Measurements from ENCODE around the gene NCAM1. TPM values are rescaled to one million over a fixed set of nuclear protein-coding genes. Genes with fewer than 3 reads are reported as not detected.

Gene NCAM1
- total and polyA plus RNA-seq, 9 of the 15 experiments (the other 6 are each of a cell fraction or from before 2014, with no cell fraction given): 0.09 to 0.23 TPM; not detected in 7

GRCh38 chr11:113168354-113169342 is 207.4 kb downstream of the NCAM1 start:
- H3K4me2 ChIP-seq (ENCODE audit: insufficient read depth, low read length): no peak overlapping the region
- H2AFZ ChIP-seq (ENCODE audit: low read depth, low read length): no peak overlapping the region
- H3K9me3 ChIP-seq (replicated peaks; ENCODE audit: control insufficient read depth, insufficient read depth, low read depth, low read length): no peaks in the 10 kb centered on the region
- intact Hi-C loops (cut with micrococcal nuclease): no loop called here
- no peaks in the 10 kb centered on the region for H3K79me2 ChIP-seq (ENCODE audit: control insufficient read depth, insufficient read depth, low read length)
- H3K9me1 ChIP-seq (ENCODE audit: control insufficient read depth, insufficient read depth, low read length): no peaks in the 10 kb centered on the region
- H3K4me1 ChIP-seq (replicated peaks in 1 of 2; ENCODE audit: control insufficient read depth in 2 of 2, insufficient read depth in 2 of 2, low read length in 2 of 2): no peaks in the 10 kb centered on the region
- H3K4me3 ChIP-seq: no peak overlapping the region
- H3K27me3 ChIP-seq (ENCODE audit: control insufficient read depth in 2 of 2, insufficient read depth in 2 of 2, low read length in 2 of 2): peaks cover 17 to 19% of the 10 kb centered on the region in 2 experiments
- 1% methylated on average over 13 of the region's 13 CpGs for WGBS (ENCODE audit: insufficient coverage, low coverage, missing lambda C conversion rate)
- no peaks in the 10 kb centered on the region for H3K36me3 ChIP-seq (ENCODE audit: control insufficient read depth, insufficient read depth, low read length)
- ChIA-PET CTCF (ENCODE audit: low intra/inter-chr PET ratio) (no interaction called here), POLR2A (interaction anchor here (1.8 kb wide), 1 partner anchor 21 kb away, joined by 7 read pairs; no protein-coding TSS in a partner anchor)
- no peaks in the 10 kb centered on the region for H4K20me1 ChIP-seq (replicated peaks; ENCODE audit: control insufficient read depth, insufficient read depth, low read length)
- DNase-seq (ENCODE audit: extremely low read depth in 1 of 4, low spot score in 3 of 4): no peak
- no peak for ATAC-seq
- no peak for FAIRE-seq
- no peak overlapping the region for H3K9ac ChIP-seq (ENCODE audit: insufficient read depth in 1 of 2, low read depth in 2 of 2, low read length in 2 of 2)
- BruUV-seq (replicated peaks): no TSS peak
- no peak overlapping the region for H3K27ac ChIP-seq (ENCODE audit: extremely low read depth, low read depth, low read length)
- in situ Hi-C loops (cut with MboI): no loop called here
- TF ChIP-seq ELF1 (tag; IDR thresholded peaks at IDR 0.05) (no peak), ZNF444 (CRISPR knock-in tag; IDR thresholded peaks at IDR 0.05) (no peak), CHD4 (IDR thresholded peaks at IDR 0.05; ENCODE audit: insufficient read depth, insufficient replicate concordance, low read depth, low read length, poor library complexity, severe bottlenecking) (no peak), ILF3 (IDR thresholded peaks at IDR 0.05; ENCODE audit: borderline replicate concordance) (no peak), HDAC3 (IDR thresholded peaks at IDR 0.05; ENCODE audit: borderline replicate concordance, partially characterized antibody) (no peak)

All from K562 (cell line).